Epithelial cell of esophagus (primary cell): ENCODE data around the gene LMX1B.

Source experiments
- DNase-seq: peaks from one replicate; pipeline ENCODE4 v3.0.0; 2010; ENCODE audit warnings: low read depth
- H3K4me3 ChIP-seq: 2 replicates; pipeline ENCODE4 v1.5.1; 2011; ENCODE audit warnings: mild to moderate bottlenecking, low read length, control low read depth
- CTCF ChIP-seq: IDR thresholded peaks from 2 replicates; pipeline ENCODE4 v1.5.1; 2011; ENCODE audit warnings: low read depth, mild to moderate bottlenecking, low read length, control low read depth, inconsistent platforms; ENCODE audit not compliant: insufficient read depth; ENCODE audit errors: missing control alignments

Gene LMX1B

GRCh38 chr9:126696401-126697145, 82.8 kb downstream of the LMX1B start:
- TF ChIP-seq CTCF: no peak
- DNase-seq: no peak
- H3K4me3 ChIP-seq: no peak overlapping the region

GRCh38 chr9:126697330-126697729, 83.6 kb downstream of the LMX1B start:
- no peak for DNase-seq
- no peak for TF ChIP-seq CTCF
- H3K4me3 ChIP-seq: no peak overlapping the region

GRCh38 chr9:126698251-126698650, 84.5 kb downstream of the LMX1B start:
- no peak for TF ChIP-seq CTCF
- H3K4me3 ChIP-seq: no peak overlapping the region
- DNase-seq: no peak

- TF ChIP-seq CTCF: no peak
- DNase-seq: no peak
- no peak overlapping the region for H3K4me3 ChIP-seq
These were observed 85.0 kb downstream of the LMX1B start for GRCh38 chr9:126698756-126699155.

- H3K4me3 ChIP-seq: no peak overlapping the region
- DNase-seq: no peak
- no peak for TF ChIP-seq CTCF
These were observed 85.7 kb downstream of the LMX1B start for GRCh38 chr9:126699401-126699881.

- no peak overlapping the region for H3K4me3 ChIP-seq
- no peak for TF ChIP-seq CTCF
- DNase-seq: no peak
These were observed 86.6 kb downstream of the LMX1B start for GRCh38 chr9:126700296-126700695.

- TF ChIP-seq CTCF: no peak
- H3K4me3 ChIP-seq: no peak overlapping the region
- no peak for DNase-seq
These were observed 87.4 kb downstream of the LMX1B start for GRCh38 chr9:126700903-126701812.
